NCI-H1092 (cell line): ENCODE data around the gene HS3ST5.
"Not testable (repeated sequence)": the region's sequence is repeated elsewhere in the genome, so short reads cannot be mapped to it uniquely, and the experiment has no call there.

ENCODE experiments used
- DNase-seq: peaks from one replicate; lab custom pipeline; 2025; lab: John Stamatoyannopoulos, UW

Gene HS3ST5

GRCh38 chr6:114153448-114153847 lies 189.4 kb downstream of the HS3ST5 start:
- DNase-seq, result no peak

GRCh38 chr6:114151064-114151690 lies 191.6 kb downstream of the HS3ST5 start:
- DNase-seq, result no peak

GRCh38 chr6:114149182-114149581 lies 193.6 kb downstream of the HS3ST5 start:
- DNase-seq, result not testable (repeated sequence)

DNA sequence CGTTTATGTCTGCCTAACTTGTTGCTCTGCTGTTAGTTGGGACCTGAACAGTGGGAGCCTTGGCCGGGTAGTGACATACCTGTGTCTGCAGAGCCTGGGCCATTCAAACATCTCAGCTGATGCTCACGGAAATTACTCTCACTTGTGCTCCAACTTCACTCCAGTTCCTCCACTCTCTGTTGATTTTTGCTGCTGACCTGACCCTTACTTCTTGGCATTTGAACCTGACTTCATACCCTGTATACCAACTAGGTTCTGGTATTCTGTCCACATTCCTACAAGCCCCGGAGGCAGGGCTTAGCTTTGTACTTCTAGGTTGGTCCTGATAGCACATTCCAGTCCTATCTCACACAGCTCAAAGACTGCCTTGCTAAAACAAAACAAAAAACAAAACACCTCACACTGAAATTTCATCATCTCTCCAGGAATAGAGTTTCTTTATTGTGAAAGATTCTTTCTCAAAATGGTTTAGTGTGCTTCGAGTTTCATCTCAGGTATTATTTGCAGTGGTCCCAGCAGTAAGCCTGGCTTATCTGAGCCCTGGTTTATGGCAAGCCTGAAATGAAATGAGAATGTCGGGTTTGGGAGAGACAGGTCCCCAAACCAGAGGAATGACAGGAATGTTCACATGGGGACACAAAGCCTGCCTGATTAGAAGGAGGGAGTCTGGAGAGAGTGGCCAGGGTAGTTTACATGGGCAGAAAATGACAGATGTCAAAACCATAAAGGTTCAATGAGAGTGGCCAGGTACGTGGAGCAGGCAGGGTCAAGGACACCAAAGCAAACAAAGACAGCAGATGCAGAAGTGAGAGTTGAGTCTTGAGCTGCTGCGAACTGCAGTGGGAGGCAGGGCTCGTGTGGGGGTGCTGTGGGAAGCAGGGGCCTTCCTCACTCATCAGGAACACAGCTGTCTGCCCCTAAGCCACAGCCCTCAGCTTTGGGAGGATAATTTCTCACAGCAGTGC lies 197.7 kb downstream of the HS3ST5 start:
- no peak for DNase-seq

- DNase-seq, result no peak
These were observed 200.6 kb downstream of the HS3ST5 start for GRCh38 chr6:114142258-114142657.

DNA sequence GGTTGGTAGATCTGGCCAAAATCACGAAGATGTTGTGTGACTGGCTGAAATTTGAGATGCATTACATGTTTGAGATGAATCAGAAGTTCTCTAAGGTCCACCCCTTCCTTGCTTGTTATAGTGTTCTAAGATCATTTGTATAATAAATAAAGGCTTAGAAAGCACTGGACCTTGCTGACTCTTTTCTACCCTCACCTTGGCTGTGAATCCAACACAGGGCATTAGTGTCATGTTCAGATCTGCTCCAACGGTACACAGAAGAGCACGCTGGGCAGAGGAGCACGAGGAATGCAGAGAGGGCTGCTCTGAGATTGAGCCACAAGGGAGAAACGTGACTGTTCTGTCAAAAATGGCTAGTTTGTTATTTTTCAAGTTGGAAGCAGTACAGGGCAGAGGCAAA lies 202.4 kb downstream of the HS3ST5 start:
- DNase-seq, result no peak

GRCh38 chr6:114138577-114139248 lies 204.1 kb downstream of the HS3ST5 start:
- DNase-seq, result no peak

GRCh38 chr6:114135363-114135971 lies 207.4 kb downstream of the HS3ST5 start:
- DNase-seq, result no peak

GRCh38 chr6:114133816-114134215 lies 209.0 kb downstream of the HS3ST5 start:
- DNase-seq, result no peak

DNA sequence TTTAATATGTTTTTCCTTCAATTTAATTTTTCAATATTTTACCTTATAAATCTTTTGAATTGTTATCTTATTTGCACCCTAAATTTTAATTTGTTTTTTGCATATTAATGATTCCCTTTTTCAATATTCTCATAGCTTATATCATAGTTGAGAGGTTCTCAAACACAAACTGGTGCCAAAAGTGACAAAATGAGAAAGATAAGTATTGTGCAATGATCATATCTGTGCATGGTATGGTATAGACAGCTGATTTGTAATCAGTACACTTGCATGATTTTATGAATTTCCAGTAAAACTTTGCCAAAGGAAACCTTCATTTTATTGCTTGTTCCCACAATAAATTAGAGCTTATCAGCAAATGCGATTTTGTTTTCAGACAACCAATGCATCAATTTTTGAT lies 210.9 kb downstream of the HS3ST5 start:
- DNase-seq, result no peak

- no peak for DNase-seq
These were observed 217.2 kb downstream of the HS3ST5 start for GRCh38 chr6:114125576-114125975.

GRCh38 chr6:114121913-114122662 lies 220.7 kb downstream of the HS3ST5 start:
- DNase-seq, result no peak

DNA sequence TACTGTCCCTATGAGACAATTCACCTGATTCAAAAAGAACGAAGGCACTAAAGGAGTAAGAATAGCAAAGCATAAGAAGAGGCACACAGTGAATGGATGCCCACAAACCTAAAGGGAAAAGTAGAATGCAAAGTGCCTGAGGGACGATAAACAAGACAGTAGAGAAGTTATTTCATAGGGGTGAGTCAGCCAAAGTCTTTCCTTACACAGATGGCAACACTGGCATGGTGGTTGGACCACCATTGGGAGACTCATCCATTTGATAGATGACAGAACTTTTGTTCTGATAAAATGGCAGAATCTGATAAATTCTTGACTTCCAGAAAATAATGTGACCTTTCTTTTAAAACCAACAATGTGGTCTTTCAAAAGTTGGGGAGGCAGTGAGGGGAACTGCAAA lies 223.8 kb downstream of the HS3ST5 start:
- no peak for DNase-seq

DNA sequence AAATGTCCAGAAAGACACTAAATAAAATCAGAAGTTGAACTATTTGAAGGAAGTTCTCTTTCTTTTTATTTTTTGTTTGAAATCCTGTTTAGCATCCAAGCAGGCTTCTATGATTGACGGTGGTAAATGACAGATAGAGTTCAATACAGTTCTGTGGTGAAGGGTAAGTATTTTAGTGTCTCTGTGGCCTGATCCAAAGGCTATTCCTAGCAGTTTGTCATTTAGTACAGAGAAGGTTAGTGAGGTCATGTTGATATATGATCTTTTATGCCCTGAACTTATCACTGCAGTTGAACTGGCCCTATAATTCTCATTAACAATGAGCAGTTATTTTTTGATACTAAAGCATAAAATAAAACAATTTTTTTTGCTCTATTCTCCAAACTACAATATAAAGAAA lies 227.2 kb downstream of the HS3ST5 start:
- no peak for DNase-seq

DNA sequence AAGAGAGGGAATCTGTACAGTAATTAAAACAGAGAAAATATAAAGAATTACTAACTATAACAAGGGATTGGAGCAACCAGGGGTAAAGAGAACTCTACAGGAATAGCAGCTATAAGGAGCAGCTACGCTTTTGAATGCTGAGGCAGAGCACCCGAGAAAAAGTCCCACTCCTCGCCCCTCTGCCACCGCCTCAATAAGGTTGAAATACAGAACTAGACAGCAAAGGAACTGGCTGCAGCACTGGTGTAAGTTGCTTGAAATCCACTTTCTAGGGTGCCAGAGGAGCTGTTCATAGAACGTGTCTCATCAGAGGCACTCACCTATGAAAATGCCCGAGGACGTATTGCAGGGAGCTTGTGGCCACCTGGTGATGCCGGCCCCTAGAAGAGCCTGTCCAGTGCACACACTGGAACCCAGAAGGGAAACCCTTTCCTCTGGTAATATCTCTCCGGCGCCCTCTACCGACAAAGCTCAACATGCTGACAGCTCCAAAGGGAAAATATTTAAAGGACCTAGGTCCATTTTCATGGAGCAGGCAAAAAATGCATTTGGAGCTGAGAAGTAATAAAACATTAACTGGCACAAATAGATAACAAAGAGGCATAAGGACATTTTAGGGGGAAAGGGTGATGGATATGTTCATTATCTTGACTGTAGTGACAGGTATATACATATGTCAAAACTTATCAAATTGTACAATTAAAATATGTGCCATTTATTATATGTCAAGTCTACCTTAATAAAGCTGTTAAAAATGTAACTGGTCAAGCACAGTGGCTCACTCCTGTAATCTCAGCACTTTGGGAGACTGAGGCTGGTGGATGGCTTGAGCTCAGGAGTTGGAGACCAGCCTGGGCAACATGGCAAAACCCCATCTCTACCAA lies 234.5 kb downstream of the HS3ST5 start:
- DNase-seq, result peak; percentile 42

DNA sequence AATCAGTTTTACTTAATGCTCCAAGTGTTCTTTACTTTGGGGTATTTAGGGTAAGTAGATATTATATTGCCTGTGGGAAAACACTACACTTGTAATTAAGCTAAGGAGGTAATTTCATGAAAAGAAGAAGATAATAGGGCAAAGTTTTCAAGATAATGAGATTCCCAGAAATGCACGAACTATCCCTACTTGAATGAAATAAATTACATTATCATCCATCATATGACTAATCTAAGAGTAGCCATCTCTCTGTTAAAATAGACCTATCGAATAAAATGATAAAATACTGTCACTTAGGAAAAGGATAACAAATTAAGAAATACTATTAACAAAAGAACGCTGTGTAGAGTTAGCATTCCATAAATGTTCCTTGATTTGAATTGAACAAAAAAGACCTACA lies 236.8 kb downstream of the HS3ST5 start:
- DNase-seq, result no peak

DNA sequence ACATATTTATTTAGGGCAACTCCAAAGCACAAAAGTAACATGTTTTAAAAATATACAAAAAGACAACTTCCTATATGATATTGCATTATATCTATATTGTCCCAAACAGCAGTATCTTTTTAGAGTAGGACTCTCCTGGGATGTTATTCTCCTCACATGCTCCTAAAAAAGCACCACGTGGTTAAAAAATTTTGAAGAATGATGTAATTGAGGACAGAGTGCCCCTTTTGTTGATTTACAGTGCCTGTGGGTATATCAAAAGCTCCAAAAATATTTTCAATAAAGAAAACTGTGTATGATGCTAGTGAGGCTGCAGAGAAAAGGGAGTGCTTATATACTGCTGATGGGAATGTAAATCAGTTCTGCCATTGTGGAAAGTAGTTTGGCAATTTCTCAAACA lies 241.6 kb downstream of the HS3ST5 start:
- no peak for DNase-seq

- DNase-seq, result no peak
These were observed 242.4 kb downstream of the HS3ST5 start for GRCh38 chr6:114100215-114100994.

DNA sequence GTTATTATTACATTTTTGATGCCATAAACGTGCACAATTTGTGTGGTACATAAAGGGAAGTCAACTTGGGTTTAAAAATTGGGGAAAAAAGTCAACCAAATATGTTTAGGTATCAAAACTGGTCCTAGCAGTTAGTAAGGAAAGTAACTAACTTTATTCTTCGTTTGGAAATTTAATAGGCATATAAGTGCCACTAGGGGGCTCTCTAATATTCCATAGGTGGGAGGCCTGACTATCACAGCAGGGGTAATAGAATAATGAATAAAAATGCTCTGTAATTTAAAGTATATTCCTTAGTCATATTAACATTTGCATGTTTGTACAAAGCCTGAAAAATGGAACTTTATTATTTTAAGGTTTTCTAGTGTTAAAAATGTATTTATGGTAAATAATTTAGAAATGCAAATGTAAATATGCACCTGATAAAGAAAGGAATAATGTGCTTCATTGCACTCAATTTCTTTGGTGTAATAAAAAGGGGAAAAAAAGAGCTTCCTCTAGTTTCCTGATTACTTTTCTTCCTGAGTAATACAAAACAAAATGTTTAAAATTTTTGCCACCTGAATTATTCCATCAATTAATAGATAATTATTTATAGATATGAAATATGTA lies 246.2 kb downstream of the HS3ST5 start:
- DNase-seq, result no peak
